K562 (cell line): ENCODE measurements around the gene RHAG. TPM values are rescaled to one million over a fixed set of nuclear protein-coding genes. Genes with fewer than 3 reads are reported as not detected.

Source experiments
- ARHGAP35 ChIP-seq: fragments of 450-650 bp; IDR thresholded peaks from 2 replicates; pipeline ENCODE4 v1.6.1; 2018; ENCODE audit not compliant: partially characterized antibody
- CTCFL ChIP-seq: IDR thresholded peaks from 2 replicates; pipeline ENCODE4 v1.6.1; 2011; ENCODE audit warnings: borderline replicate concordance, low read depth, mild to moderate bottlenecking, moderate library complexity, low read length; ENCODE audit not compliant: insufficient read depth, poor library complexity, severe bottlenecking
- DLX4 ChIP-seq: fragments of 250-450 bp; sonication (Bioruptor Pico); IDR thresholded peaks from 2 replicates; pipeline ENCODE4 v1.6.1; 2021; ENCODE audit warnings: mild to moderate bottlenecking
- GATA2 ChIP-seq: sonication (generic); formaldehyde crosslinking; IDR thresholded peaks from 2 replicates; pipeline ENCODE4 v1.4.0; 2020; ENCODE audit warnings: mild to moderate bottlenecking, missing genetic modification reagents
- HDAC3 ChIP-seq: fragments of 450-650 bp; IDR thresholded peaks from 2 replicates; pipeline ENCODE4 v1.6.1; 2018; ENCODE audit warnings: borderline replicate concordance, mild to moderate bottlenecking, moderate library complexity; ENCODE audit not compliant: partially characterized antibody
- ILF3 ChIP-seq: fragments of 450-650 bp; IDR thresholded peaks from 2 replicates; pipeline ENCODE4 v1.6.1; 2018; ENCODE audit warnings: antibody characterized with exemption, mild to moderate bottlenecking, moderate library complexity, borderline replicate concordance
- KDM1A ChIP-seq, 2 experiments: fragments of 450-650 bp; IDR thresholded peaks; 2 replicates each; pipeline ENCODE4 v1.6.1; 2016; ENCODE audit warnings: mild to moderate bottlenecking in 2 of 2
- MAZ ChIP-seq, 2 experiments: fragments of 450-650 bp in 1 of 2; sonication (generic) in 1 of 2; formaldehyde crosslinking; IDR thresholded peaks in 1 of 2; conservative IDR thresholded peaks in 1 of 2; 2 replicates each; pipeline versions ENCODE4 v1.4.0 to v1.5.0; 2020; ENCODE audit warnings: mild to moderate bottlenecking in 1 of 2, missing genetic modification reagents in 1 of 2
- RAD51 ChIP-seq: fragments of 450-650 bp; IDR thresholded peaks from 2 replicates; pipeline ENCODE4 v1.7.1; 2016; ENCODE audit warnings: low read depth, mild to moderate bottlenecking, borderline replicate concordance
- SMAD4 ChIP-seq: fragments of 250-450 bp; sonication (Bioruptor Pico); conservative IDR thresholded peaks from 2 replicates; pipeline ENCODE4 v1.8.0; 2021; ENCODE audit warnings: inconsistent platforms, mild to moderate bottlenecking, moderate library complexity
- SREBF2 ChIP-seq: sonication (generic); formaldehyde crosslinking; IDR thresholded peaks from 2 replicates; pipeline ENCODE4 v1.4.0; 2020; ENCODE audit warnings: mild to moderate bottlenecking, missing genetic modification reagents
- TBL1XR1 ChIP-seq, 2 experiments: IDR thresholded peaks; 2 replicates each; pipeline ENCODE4 v1.6.1; 2012; ENCODE audit warnings: improper control_type of control experiment in 2 of 2, low read length in 2 of 2, mild to moderate bottlenecking in 1 of 2
- ZBED1 ChIP-seq: IDR thresholded peaks from 2 replicates; pipeline ENCODE4 v1.6.1; 2014
- ZEB2 ChIP-seq: fragments of 450-650 bp; IDR thresholded peaks from 2 replicates; pipeline ENCODE4 v1.6.1; 2016
- ZNF740 ChIP-seq, 3 experiments: fragments of 200-800 bp in 1 of 3; sonication (Bioruptor generic) in 1 of 3; sonication (generic) in 1 of 3; formaldehyde crosslinking in 1 of 3; IDR thresholded peaks; 2 replicates each; pipeline versions ENCODE4 v1.6.1 to v1.8.0; 2016 to 2022; ENCODE audit warnings: mild to moderate bottlenecking in 2 of 3, missing compliant biosample characterization in 2 of 3, missing genetic modification characterization in 2 of 3, missing genetic modification reagents in 1 of 3
- ZNF76 ChIP-seq: fragments of 250-450 bp; sonication (Bioruptor Pico); IDR thresholded peaks from 2 replicates; pipeline ENCODE4 v1.4.0; 2020; ENCODE audit warnings: mild to moderate bottlenecking, moderate library complexity, borderline replicate concordance
- ZSCAN32 ChIP-seq: fragments of 450-650 bp; formaldehyde crosslinking; IDR thresholded peaks from 2 replicates; pipeline ENCODE4 v1.4.0; 2020; ENCODE audit warnings: mild to moderate bottlenecking, moderate library complexity
- polyA plus RNA-seq, 8 experiments: library from polyadenylated mRNA; depleted of rRNA in 4 of 8; stranded (reverse) in 5 of 8; unstranded in 3 of 8; fragments of >200 nt; fragmentation: Nextera tagmentation in 2 of 8; fragmentation: Illumina TruSeq in 1 of 8; extraction: Ambion mirVana in 2 of 8; extraction: Trizol in 1 of 8; gene quantifications; 2 replicates each; pipeline versions ENCODE4 v1.2.1 to v1.2.3, GENCODE V29; 2011 to 2014; ENCODE audit warnings: inconsistent platforms in 1 of 8, missing spikeins in 1 of 8
- total RNA-seq, 7 experiments: library from RNA; depleted of rRNA in 6 of 7; stranded (reverse); fragments of >200 nt in 6 of 7; fragmentation: Illumina TruSeq in 2 of 7; extraction: Trizol in 2 of 7; gene quantifications; 2 replicates each; pipeline versions ENCODE4 v1.2.1 to v1.2.3, GENCODE V29; 2011 to 2021; ENCODE audit warnings: low replicate concordance in 1 of 7
- TF ChIP-seq, protein P1 (sequence below): sonication (generic); formaldehyde crosslinking; IDR thresholded peaks from 2 replicates; pipeline ENCODE4 v1.8.0; 2023; ENCODE audit warnings: mild to moderate bottlenecking, missing genetic modification reagents
- TF ChIP-seq, protein P2 (sequence below), 3 experiments: IDR thresholded peaks in 2 of 3; conservative IDR thresholded peaks in 1 of 3; 2 replicates each; pipeline ENCODE4 v1.5.1; 2011 to 2012; ENCODE audit warnings: low read length in 3 of 3, mild to moderate bottlenecking in 3 of 3, control low read depth in 2 of 3, improper control_type of control experiment in 1 of 3, inconsistent platforms in 1 of 3, low read depth in 1 of 3, mixed read lengths in 1 of 3, moderate library complexity in 1 of 3; ENCODE audit not compliant: insufficient read depth in 2 of 3

RHAG gene
- total and polyA plus RNA-seq, 9 of the 15 experiments (the other 6 are each of a cell fraction or from before 2014, with no cell fraction given): 290 to 1,202 (median 505) TPM

- TF ChIP-seq, protein P1, sequence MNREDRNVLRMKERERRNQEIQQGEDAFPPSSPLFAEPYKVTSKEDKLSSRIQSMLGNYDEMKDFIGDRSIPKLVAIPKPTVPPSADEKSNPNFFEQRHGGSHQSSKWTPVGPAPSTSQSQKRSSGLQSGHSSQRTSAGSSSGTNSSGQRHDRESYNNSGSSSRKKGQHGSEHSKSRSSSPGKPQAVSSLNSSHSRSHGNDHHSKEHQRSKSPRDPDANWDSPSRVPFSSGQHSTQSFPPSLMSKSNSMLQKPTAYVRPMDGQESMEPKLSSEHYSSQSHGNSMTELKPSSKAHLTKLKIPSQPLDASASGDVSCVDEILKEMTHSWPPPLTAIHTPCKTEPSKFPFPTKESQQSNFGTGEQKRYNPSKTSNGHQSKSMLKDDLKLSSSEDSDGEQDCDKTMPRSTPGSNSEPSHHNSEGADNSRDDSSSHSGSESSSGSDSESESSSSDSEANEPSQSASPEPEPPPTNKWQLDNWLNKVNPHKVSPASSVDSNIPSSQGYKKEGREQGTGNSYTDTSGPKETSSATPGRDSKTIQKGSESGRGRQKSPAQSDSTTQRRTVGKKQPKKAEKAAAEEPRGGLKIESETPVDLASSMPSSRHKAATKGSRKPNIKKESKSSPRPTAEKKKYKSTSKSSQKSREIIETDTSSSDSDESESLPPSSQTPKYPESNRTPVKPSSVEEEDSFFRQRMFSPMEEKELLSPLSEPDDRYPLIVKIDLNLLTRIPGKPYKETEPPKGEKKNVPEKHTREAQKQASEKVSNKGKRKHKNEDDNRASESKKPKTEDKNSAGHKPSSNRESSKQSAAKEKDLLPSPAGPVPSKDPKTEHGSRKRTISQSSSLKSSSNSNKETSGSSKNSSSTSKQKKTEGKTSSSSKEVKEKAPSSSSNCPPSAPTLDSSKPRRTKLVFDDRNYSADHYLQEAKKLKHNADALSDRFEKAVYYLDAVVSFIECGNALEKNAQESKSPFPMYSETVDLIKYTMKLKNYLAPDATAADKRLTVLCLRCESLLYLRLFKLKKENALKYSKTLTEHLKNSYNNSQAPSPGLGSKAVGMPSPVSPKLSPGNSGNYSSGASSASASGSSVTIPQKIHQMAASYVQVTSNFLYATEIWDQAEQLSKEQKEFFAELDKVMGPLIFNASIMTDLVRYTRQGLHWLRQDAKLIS (CRISPR knock-in tag): peak; percentile 62; the same call in 1 of the 2 replicates
- TF ChIP-seq DLX4: no peak
- no peak for TF ChIP-seq TBL1XR1 (IDR thresholded peaks at IDR 0.05; ENCODE audit: low read length in 2 of 2)
- TF ChIP-seq ZSCAN32 (CRISPR knock-in tag): no peak
- TF ChIP-seq, protein P2, sequence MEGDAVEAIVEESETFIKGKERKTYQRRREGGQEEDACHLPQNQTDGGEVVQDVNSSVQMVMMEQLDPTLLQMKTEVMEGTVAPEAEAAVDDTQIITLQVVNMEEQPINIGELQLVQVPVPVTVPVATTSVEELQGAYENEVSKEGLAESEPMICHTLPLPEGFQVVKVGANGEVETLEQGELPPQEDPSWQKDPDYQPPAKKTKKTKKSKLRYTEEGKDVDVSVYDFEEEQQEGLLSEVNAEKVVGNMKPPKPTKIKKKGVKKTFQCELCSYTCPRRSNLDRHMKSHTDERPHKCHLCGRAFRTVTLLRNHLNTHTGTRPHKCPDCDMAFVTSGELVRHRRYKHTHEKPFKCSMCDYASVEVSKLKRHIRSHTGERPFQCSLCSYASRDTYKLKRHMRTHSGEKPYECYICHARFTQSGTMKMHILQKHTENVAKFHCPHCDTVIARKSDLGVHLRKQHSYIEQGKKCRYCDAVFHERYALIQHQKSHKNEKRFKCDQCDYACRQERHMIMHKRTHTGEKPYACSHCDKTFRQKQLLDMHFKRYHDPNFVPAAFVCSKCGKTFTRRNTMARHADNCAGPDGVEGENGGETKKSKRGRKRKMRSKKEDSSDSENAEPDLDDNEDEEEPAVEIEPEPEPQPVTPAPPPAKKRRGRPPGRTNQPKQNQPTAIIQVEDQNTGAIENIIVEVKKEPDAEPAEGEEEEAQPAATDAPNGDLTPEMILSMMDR (IDR thresholded peaks at IDR 0.05 in 2 of 3, conservative IDR thresholded peaks at IDR 0.05 in 1 of 3; ENCODE audit: insufficient read depth in 2 of 3, low read depth in 1 of 3, low read length in 3 of 3): no peak
- TF ChIP-seq MAZ (CRISPR knock-in tag; conservative IDR thresholded peaks at IDR 0.05 in 1 of 2, IDR thresholded peaks at IDR 0.05 in 1 of 2): 0 out of 4 replicates have a peak, but pooled peaks of 1 of the 2 experiments have one; percentile 6
- no peak for TF ChIP-seq ZNF740 (CRISPR knock-in tag; IDR thresholded peaks at IDR 0.05)
- TF ChIP-seq ZNF740 (tag; IDR thresholded peaks at IDR 0.05): no peak
- 0 out of 2 replicates have a peak, but pooled peaks have one; percentile 25 for TF ChIP-seq ZEB2
- no peak for TF ChIP-seq ZBED1
- 0 out of 4 replicates have a peak, but pooled peaks of 1 of the 2 experiments have one; percentile 37 for TF ChIP-seq KDM1A (IDR thresholded peaks at IDR 0.05)
- TF ChIP-seq RAD51: no peak
- TF ChIP-seq SMAD4 (CRISPR knock-in tag): no peak
- TF ChIP-seq ARHGAP35: no peak
- peak; percentile 1 for TF ChIP-seq HDAC3
- no peak for TF ChIP-seq ILF3
- 0 out of 2 replicates have a peak, but pooled peaks have one; percentile 14 for TF ChIP-seq GATA2 (CRISPR knock-in tag)
- TF ChIP-seq ZNF76 (CRISPR knock-in tag): no peak
- TF ChIP-seq SREBF2 (CRISPR knock-in tag): no peak
- TF ChIP-seq CTCFL: no peak
Observed at GRCh38 chr6:49634836-49635218, 1.8 kb downstream of the RHAG start (continued).
